LNCaP clone FGC (cell line): ENCODE data around the gene FBLN2.

Source experiments
- DNase-seq: peaks from one replicate; pipeline ENCODE4 v3.0.0-alpha.2; 2011; ENCODE audit warnings: low read depth
- H3K4me3 ChIP-seq: 2 replicates; pipeline ENCODE4 v1.5.1; 2011; ENCODE audit warnings: mild to moderate bottlenecking, low read depth, low read length, control low read depth
- TF ChIP-seq, protein P1 (sequence below): IDR thresholded peaks from 2 replicates; pipeline ENCODE4 v1.5.1; 2012; ENCODE audit warnings: mild to moderate bottlenecking; ENCODE audit not compliant: control insufficient read depth, insufficient read depth; ENCODE audit errors: extremely low read depth

FBLN2 gene

DNA sequence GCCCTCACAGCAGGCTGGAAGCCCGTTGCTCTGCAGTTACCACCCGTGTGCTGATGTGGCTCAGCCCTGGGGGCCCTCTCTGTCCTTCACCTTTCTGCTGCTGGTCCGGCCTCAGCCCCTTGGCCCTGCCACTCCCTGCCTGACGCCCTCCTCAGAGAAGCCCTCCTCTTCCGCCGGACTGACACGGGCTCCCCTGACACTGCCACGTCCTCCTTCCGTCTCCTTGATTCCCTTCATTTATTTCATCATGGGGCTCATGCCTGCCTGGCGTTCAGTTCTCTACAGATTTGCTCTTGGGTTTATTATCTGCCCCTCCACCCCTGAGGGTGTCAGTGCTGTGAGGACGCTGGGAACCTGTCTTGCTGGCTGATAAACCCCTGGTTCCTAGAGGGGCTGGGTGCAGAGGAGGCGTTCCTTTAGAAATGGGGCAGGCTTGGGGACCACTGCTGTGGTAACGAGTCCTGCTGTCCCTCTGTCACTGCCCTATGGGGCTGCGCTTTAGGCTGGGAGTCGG, 19.6 kb downstream of the FBLN2 start:
- H3K4me3 ChIP-seq: no peak overlapping the region
- TF ChIP-seq, protein P1, sequence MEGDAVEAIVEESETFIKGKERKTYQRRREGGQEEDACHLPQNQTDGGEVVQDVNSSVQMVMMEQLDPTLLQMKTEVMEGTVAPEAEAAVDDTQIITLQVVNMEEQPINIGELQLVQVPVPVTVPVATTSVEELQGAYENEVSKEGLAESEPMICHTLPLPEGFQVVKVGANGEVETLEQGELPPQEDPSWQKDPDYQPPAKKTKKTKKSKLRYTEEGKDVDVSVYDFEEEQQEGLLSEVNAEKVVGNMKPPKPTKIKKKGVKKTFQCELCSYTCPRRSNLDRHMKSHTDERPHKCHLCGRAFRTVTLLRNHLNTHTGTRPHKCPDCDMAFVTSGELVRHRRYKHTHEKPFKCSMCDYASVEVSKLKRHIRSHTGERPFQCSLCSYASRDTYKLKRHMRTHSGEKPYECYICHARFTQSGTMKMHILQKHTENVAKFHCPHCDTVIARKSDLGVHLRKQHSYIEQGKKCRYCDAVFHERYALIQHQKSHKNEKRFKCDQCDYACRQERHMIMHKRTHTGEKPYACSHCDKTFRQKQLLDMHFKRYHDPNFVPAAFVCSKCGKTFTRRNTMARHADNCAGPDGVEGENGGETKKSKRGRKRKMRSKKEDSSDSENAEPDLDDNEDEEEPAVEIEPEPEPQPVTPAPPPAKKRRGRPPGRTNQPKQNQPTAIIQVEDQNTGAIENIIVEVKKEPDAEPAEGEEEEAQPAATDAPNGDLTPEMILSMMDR: no peak
- DNase-seq: no peak

DNA sequence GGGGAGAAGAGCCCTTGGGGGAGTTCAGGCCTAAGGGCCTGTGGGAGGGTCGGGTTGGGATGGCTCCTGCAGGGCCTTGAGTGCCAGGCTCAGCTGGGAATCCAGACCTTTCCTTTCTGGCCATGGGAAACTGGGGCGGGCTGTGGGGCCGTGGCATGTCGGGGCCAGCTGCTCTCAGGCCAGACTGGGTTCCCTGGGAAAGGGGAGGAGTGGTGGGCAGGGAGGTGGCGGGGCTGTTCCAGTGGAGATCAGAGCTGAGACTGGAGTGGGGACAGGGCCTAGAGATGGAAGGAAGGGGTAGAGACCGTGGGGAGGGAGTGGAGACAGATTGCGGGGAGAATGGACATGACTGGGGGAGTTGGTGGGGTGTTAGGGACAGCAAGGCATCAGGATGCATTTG, 20.3 kb downstream of the FBLN2 start:
- TF ChIP-seq, protein P1: no peak
- H3K4me3 ChIP-seq: no peak overlapping the region
- no peak for DNase-seq

DNA sequence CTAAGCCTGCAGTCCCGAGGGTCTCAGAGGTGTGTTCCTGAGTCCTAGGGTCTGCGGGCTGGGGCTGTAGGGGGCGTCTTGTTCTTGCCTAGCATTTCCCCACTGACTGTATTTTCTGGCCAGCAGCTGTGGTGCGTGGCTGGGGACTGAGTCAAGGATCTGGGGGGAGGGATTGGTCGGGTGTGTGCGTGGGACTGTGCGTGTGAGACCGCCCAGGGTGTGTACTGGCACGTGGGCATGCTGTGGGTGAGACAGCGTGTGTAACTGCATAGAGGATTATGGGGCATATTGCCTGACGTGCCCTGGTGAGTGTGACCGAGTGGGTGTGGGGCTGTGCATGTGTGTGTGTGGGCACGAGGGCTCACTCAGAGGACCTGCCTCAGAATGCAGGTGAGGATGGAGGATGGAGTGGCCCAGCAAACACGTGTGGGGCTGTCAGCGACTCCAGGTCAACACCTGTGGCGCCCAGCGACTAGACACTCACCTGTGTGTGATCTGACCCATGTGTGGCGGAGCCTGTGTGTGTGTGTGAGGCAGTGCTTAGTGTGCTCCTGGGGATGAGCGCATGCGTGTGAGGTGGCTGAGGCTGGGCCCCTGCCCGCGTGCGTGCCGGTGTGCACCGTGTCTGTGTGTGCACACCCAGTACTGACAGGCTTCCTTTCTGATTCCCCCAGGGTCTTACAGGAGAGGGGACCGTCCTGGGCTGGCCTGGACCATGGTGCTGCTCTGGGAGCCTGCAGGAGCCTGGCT, 20.9 kb downstream of the FBLN2 start:
- DNase-seq: no peak
- TF ChIP-seq, protein P1: no peak
- H3K4me3 ChIP-seq: no peak overlapping the region

DNA sequence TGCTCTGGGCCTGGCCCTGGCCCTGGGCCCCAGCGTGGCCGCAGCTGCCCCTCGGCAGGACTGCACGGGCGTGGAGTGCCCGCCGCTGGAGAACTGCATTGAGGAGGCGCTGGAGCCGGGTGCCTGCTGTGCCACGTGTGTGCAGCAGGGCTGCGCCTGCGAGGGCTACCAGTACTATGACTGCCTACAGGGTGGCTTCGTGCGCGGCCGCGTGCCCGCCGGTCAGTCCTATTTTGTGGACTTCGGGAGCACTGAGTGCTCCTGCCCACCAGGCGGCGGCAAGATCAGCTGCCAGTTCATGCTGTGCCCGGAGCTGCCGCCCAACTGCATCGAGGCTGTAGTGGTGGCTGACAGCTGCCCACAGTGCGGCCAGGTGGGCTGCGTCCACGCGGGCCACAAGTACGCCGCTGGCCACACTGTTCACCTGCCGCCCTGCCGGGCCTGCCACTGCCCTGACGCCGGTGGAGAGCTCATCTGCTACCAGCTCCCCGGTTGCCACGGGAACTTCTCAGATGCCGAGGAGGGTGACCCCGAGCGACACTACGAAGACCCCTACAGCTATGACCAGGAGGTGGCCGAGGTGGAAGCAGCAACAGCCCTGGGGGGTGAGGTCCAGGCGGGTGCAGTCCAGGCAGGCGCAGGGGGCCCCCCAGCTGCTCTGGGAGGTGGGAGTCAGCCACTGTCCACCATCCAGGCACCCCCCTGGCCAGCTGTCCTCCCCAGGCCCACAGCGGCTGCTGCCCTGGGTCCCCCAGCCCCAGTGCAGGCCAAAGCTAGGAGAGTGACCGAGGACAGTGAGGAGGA, 21.7 kb downstream of the FBLN2 start:
- no peak overlapping the region for H3K4me3 ChIP-seq
- no peak for DNase-seq
- TF ChIP-seq, protein P1: peak; percentile 45

DNA sequence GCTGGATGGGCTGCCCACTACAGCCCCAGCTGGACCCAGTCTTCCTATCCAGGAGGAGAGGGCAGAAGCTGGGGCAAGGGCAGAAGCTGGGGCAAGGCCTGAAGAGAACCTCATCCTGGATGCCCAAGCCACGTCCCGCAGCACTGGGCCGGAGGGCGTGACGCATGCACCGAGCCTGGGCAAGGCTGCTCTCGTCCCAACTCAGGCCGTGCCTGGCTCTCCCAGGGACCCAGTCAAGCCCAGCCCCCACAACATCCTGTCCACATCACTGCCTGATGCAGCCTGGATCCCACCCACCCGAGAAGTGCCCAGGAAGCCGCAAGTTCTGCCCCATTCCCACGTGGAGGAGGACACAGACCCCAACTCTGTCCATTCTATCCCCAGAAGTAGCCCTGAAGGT, 22.3 kb downstream of the FBLN2 start:
- no peak overlapping the region for H3K4me3 ChIP-seq
- DNase-seq: no peak
- TF ChIP-seq, protein P1: no peak

DNA sequence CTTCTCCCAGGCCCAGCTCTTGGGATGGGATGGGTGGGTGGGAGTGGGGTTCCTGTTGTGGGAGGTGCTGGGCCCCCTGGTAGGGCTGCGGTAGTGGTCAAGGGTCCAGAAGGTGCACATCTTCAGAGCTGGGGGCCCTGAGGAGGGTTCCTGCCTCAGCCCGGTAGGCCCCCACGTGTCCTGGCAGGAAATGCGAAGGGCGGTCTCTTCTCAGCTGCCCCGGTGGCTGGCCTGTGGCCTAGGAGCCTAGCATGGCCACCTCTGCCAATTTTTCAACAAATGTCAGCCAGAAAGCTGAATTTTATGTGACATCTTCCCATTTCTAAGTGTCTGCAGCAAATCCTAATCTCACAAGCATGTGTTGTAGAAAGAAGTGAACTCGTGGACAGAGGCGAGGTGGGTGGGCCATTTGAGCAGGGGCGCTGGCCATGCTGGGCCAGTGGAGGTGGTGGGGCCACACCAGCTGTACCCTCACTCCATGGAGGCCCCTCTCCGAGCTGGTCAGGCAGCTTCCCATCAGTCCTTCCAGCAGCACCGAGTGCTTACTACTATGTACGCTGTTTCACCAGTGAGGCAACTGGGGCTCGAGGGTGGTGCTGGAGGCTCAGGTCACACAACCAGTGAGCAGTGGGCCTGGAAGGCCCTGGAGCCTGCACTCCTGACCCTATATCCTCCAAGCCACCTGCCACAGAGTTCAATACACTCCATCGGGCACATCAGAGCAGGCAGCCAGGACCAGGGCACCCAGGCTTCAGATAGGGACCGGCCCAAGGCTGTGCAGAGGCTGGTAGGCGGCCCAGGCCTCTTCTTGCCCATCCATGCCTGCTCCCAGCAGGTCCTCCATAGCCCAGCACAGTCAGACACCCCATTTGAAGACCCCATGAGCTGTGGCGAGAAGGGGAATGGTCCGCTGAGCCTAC, 23.2 kb downstream of the FBLN2 start:
- no peak overlapping the region for H3K4me3 ChIP-seq
- no peak for DNase-seq
- TF ChIP-seq, protein P1: no peak
